HCT116 (cell line): ENCODE measurements around the gene SLC66A2.

Source experiments
- POLR2A ChIP-seq: IDR thresholded peaks from 2 replicates; pipeline ENCODE4 v1.7.0; 2011; ENCODE audit warnings: borderline replicate concordance; ENCODE audit not compliant: insufficient read depth, insufficient read length; ENCODE audit errors: extremely low read depth
- POLR2AphosphoS5 ChIP-seq: IDR thresholded peaks from 2 replicates; pipeline ENCODE4 v1.6.1; 2011; ENCODE audit warnings: mild to moderate bottlenecking, low read depth, low read length, moderate library complexity
- SP1 ChIP-seq: IDR thresholded peaks from 2 replicates; pipeline ENCODE4 v1.6.1; 2012; ENCODE audit warnings: low read depth
- SRF ChIP-seq: IDR thresholded peaks from 2 replicates; pipeline ENCODE4 v1.6.1; 2012; ENCODE audit warnings: low read depth
- TF ChIP-seq, protein P1 (sequence below), 3 experiments: fragments of 200-600 bp in 1 of 3; sonication (generic) in 1 of 3; IDR thresholded peaks in 2 of 3; conservative IDR thresholded peaks in 1 of 3; 2 replicates each; pipeline ENCODE4 v1.5.1; 2012 to 2017; ENCODE audit warnings: low read depth in 2 of 3, low read length in 2 of 3, antibody characterized with exemption in 1 of 3, borderline replicate concordance in 1 of 3, control low read depth in 1 of 3, mild to moderate bottlenecking in 1 of 3, mixed read lengths in 1 of 3, mixed run types in 1 of 3, moderate library complexity in 1 of 3; ENCODE audit not compliant: insufficient read depth in 1 of 3
- TF ChIP-seq, protein P2 (sequence below): IDR thresholded peaks from 2 replicates; pipeline ENCODE4 v1.6.1; 2011; ENCODE audit warnings: mild to moderate bottlenecking, low read length, moderate library complexity; ENCODE audit not compliant: insufficient replicate concordance; ENCODE audit errors: extremely low read depth

DNA sequence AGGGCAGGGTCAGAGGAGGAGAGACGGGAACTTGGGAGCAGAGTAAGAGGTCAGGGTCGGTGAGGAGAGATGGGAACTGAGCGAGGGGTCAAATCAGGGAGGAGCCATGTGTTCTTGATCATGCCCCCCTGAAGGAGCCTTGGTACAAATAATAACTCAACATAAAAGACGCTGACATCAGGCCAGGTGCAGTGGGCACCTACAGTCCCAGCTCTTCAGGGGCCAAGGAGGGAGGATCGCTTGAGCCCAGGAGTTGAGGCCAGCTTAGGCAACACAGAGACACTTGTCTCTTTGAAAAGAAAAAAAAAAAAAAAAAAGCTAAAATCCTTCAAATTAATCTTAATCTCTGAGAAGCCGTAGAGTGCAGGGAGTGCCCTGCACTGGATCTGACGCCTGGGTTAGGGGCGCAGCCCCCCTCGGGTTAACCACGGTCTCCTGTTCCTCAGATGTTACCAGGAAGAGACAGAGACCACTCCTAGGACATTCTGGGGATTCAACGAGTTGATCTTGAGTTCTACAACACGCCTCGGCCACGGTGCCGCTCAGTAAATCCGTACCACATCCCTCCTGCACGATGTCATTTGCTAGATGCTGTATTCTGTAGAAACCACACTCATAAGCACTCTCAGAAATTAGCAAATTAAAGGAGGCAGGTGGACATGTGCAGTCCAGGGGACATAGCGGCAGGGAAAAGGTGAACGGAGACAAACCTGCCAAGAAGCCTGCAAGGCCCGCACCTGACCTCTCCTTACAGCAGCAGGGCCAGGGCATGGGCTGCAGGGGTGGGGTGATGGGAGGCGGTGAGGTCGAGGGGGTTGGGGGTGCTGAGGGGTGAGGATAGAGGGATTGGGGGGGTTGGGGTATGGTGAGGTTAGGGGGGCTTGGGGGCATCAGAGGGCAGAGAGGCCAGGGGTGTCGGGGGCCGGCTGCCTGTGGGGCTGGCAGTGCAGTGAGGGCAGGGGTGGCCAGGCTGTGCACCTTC lies 29.2 kb downstream of the SLC66A2 start:
- TF ChIP-seq SRF (no peak), POLR2AphosphoS5 (no peak), SP1 (no peak), POLR2A (no peak)
- TF ChIP-seq, protein P1, sequence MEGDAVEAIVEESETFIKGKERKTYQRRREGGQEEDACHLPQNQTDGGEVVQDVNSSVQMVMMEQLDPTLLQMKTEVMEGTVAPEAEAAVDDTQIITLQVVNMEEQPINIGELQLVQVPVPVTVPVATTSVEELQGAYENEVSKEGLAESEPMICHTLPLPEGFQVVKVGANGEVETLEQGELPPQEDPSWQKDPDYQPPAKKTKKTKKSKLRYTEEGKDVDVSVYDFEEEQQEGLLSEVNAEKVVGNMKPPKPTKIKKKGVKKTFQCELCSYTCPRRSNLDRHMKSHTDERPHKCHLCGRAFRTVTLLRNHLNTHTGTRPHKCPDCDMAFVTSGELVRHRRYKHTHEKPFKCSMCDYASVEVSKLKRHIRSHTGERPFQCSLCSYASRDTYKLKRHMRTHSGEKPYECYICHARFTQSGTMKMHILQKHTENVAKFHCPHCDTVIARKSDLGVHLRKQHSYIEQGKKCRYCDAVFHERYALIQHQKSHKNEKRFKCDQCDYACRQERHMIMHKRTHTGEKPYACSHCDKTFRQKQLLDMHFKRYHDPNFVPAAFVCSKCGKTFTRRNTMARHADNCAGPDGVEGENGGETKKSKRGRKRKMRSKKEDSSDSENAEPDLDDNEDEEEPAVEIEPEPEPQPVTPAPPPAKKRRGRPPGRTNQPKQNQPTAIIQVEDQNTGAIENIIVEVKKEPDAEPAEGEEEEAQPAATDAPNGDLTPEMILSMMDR (IDR thresholded peaks at IDR 0.05 in 2 of 3, conservative IDR thresholded peaks at IDR 0.05 in 1 of 3; ENCODE audit: borderline replicate concordance in 1 of 3, insufficient read depth in 1 of 3, low read depth in 2 of 3, low read length in 2 of 3): no peak
- TF ChIP-seq, protein P2, sequence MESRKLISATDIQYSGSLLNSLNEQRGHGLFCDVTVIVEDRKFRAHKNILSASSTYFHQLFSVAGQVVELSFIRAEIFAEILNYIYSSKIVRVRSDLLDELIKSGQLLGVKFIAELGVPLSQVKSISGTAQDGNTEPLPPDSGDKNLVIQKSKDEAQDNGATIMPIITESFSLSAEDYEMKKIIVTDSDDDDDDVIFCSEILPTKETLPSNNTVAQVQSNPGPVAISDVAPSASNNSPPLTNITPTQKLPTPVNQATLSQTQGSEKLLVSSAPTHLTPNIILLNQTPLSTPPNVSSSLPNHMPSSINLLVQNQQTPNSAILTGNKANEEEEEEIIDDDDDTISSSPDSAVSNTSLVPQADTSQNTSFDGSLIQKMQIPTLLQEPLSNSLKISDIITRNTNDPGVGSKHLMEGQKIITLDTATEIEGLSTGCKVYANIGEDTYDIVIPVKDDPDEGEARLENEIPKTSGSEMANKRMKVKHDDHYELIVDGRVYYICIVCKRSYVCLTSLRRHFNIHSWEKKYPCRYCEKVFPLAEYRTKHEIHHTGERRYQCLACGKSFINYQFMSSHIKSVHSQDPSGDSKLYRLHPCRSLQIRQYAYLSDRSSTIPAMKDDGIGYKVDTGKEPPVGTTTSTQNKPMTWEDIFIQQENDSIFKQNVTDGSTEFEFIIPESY: no peak
